NT2/D1 (cell line): ENCODE measurements around the gene CTNNA3.

Source experiments
- SUZ12 ChIP-seq: IDR thresholded peaks from 2 replicates; pipeline ENCODE4 v1.6.1; 2011; ENCODE audit not compliant: insufficient read length, insufficient read depth; ENCODE audit errors: extremely low read depth
- YY1 ChIP-seq: IDR thresholded peaks from 2 replicates; pipeline ENCODE4 v1.6.1; 2011; ENCODE audit not compliant: insufficient read length, insufficient read depth
- ZNF274 ChIP-seq: IDR thresholded peaks from 2 replicates; pipeline ENCODE4 v1.6.1; 2011; ENCODE audit warnings: mild to moderate bottlenecking, low read depth, low read length

- TF ChIP-seq SUZ12 = no peak
- no peak for TF ChIP-seq YY1
- no peak for TF ChIP-seq ZNF274
Measured at GRCh38 chr10:67492317-67493019, 203.5 kb downstream of the CTNNA3 start.
